ENCODE data around the gene TPCN2.

GRCh38 chr11:69057236-69057635, 8.5 kb downstream of the TPCN2 start:
- TF ChIP-seq POLR2AphosphoS5 (IDR thresholded peaks at IDR 0.05; ENCODE audit: borderline replicate concordance, low read depth, low read length) (no peak), EZH2 (IDR thresholded peaks at IDR 0.05) (no peak), FOXP2 (optimal IDR thresholded peaks at IDR 0.05; ENCODE audit: control extremely low read depth, extremely low read length, insufficient read depth) (no peak)
